ENCODE results near the gene RNASE11. TPM values are rescaled to one million over a fixed set of nuclear protein-coding genes. Genes with fewer than 3 reads are reported as not detected.

The RNASE11 gene
- total and polyA plus RNA-seq, 4 donors, result not detected

GRCh38 chr14:20613094-20614037 is 25.6 kb upstream of the RNASE11 start:
- WGBS, result under 1% methylated on average over 34 of the region's 34 CpGs
- no peaks in the 10 kb centered on the region for H3K36me3 ChIP-seq (ENCODE audit: control insufficient read depth in 4 of 4, insufficient read depth in 3 of 4, low read depth in 1 of 4, low read length in 3 of 4)
- H3K27me3 ChIP-seq (ENCODE audit: control insufficient read depth in 4 of 4, insufficient read depth in 4 of 4, low read length in 3 of 4), result no peaks in the 10 kb centered on the region
- H3K9me3 ChIP-seq (ENCODE audit: control insufficient read depth in 4 of 4, low read length in 3 of 4), result no peaks in the 10 kb centered on the region
- H3K9ac ChIP-seq (ENCODE audit: low read depth in 1 of 2, low read length in 2 of 2), result peak overlapping the region in 1 of 2 donors; percentile 68
- H3K4me1 ChIP-seq (ENCODE audit: control insufficient read depth in 4 of 4, insufficient read depth in 4 of 4, low read length in 3 of 4), result peaks cover 0 to 36% (median 24%) of the 10 kb centered on the region in 4 donors
- peak overlapping the region; percentile 49 to 74 for H3K27ac ChIP-seq (ENCODE audit: low read depth in 1 of 2, low read length in 2 of 2)
- peak; percentile 83 for DNase-seq (ENCODE audit: low spot score)
- peak; percentile 79 for TF ChIP-seq MAX (IDR thresholded peaks at IDR 0.05)
- peak; percentile 45 for TF ChIP-seq ZBTB33 (IDR thresholded peaks at IDR 0.05)
- TF ChIP-seq RAD21 (IDR thresholded peaks at IDR 0.05), result peak; percentile 32 to 52
- peak; percentile 99 for TF ChIP-seq ATF3 (IDR thresholded peaks at IDR 0.05)
- TF ChIP-seq FOXA2 (IDR thresholded peaks at IDR 0.05), result peak; percentile 8
- no peak for TF ChIP-seq HNF4G (IDR thresholded peaks at IDR 0.05)
- TF ChIP-seq FOXA1 (IDR thresholded peaks at IDR 0.05), result no peak
- TF ChIP-seq NR2F2 (IDR thresholded peaks at IDR 0.05), result peak; percentile 40
- peak; percentile 28 for TF ChIP-seq SP1 (IDR thresholded peaks at IDR 0.05)
- peak; percentile 56 for TF ChIP-seq REST (IDR thresholded peaks at IDR 0.05)
- peak in 1 of 2 donors; percentile 56 for TF ChIP-seq EGR1 (IDR thresholded peaks at IDR 0.05; ENCODE audit: low read depth in 2 of 2)
- TF ChIP-seq RXRA (IDR thresholded peaks at IDR 0.05), result peak; percentile 69 to 85
- no peak for TF ChIP-seq TAF1 (conservative IDR thresholded peaks at IDR 0.05)
- TF ChIP-seq GABPA (IDR thresholded peaks at IDR 0.05 in 1 of 2, conservative IDR thresholded peaks at IDR 0.05 in 1 of 2), result no peak
- peak; percentile 32 to 63 for TF ChIP-seq HNF4A (conservative IDR thresholded peaks at IDR 0.05)
- peak; percentile 55 for TF ChIP-seq YY1 (IDR thresholded peaks at IDR 0.05)
- TF ChIP-seq JUND (IDR thresholded peaks at IDR 0.05), result peak in 1 of 2 donors; percentile 16
- peak; percentile 83 for TF ChIP-seq CTCF (IDR thresholded peaks at IDR 0.05; ENCODE audit: low read depth, low read length, missing input control)
- H3K4me3 ChIP-seq (ENCODE audit: low read depth in 1 of 3, low read length in 3 of 3), result peak overlapping the region; percentile 25 to 62 (median 30)

Data from liver (tissue), 9 donors.